ENCODE measurements around the gene CCL17. TPM values are rescaled to one million over a fixed set of nuclear protein-coding genes. Genes with fewer than 3 reads are reported as not detected.

CCL17 gene
- total RNA-seq (2021; fragmentation: NEBNext Ultra II Directional; extraction: Animal tissue kit (Norgen Biotek cat#: 25700)) = not detected
- long read RNA-seq = 0 reads

GRCh38 chr16:57403965-57404817 is at the start of gene CCL17:
Gene CCL17, plus strand, starts transcription at chr16:57404767. Its CDS starts 9,166 bp downstream, at chr16:57413933.
- DNase-seq = no peak

DNA sequence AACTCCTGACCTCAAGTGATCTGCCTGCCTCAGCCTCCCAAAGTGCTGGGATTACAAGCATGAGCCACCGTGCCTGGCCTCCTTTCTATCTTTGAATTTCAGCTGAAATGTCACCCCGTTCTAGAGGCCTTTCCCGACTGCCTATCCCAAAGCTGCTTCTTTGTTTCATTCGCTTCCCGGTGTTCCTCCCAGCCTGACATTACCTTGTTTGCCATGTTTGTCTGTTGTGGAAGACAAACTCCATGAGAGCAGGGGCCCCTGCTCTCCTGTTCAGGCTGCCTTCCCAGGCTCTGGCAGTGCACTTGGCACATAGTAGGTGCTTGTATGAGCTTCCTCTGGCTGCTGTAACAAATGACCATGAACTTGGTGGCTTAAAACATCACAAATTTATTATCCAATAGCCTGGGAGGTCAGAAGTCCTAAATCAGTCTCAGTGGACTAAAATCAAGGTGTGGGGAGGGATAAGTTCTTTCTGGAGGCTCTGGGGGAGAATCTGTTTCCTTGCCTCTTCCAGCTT is 48.6 kb upstream of the CCL17 start:
- Mint-ChIP-seq H3K9me3 (no peaks in the 10 kb centered on the region), H3K27ac (no peak overlapping the region)

More at GRCh38 chr16:57403965-57404817, at the start of gene CCL17:
- H3K9me3 Mint-ChIP-seq = no peaks in the 10 kb centered on the region
- no peaks in the 10 kb centered on the region for H3K4me1 Mint-ChIP-seq (ENCODE audit: low read depth)
- H3K36me3 Mint-ChIP-seq (ENCODE audit: low read depth) = no peaks in the 10 kb centered on the region
- no peak within 1 kb of the TSS for H3K27ac Mint-ChIP-seq
- no peak within 1 kb of the TSS for H3K4me3 Mint-ChIP-seq
- TF ChIP-seq CTCF (IDR thresholded peaks at IDR 0.05) = no peak
- H3K27me3 Mint-ChIP-seq (ENCODE audit: insufficient read depth) = peaks cover 28% of the 10 kb centered on the region

GRCh38 chr16:57356547-57356946 is 48.0 kb upstream of the CCL17 start:
- H3K27ac Mint-ChIP-seq = no peak overlapping the region
- peaks cover 37% of the 10 kb centered on the region for H3K27me3 Mint-ChIP-seq (ENCODE audit: insufficient read depth)
- H3K36me3 Mint-ChIP-seq (ENCODE audit: low read depth) = no peaks in the 10 kb centered on the region
- TF ChIP-seq CTCF (IDR thresholded peaks at IDR 0.05) = no peak
- no peak overlapping the region for H3K4me3 Mint-ChIP-seq
- DNase-seq = no peak
- H3K9me3 Mint-ChIP-seq = no peaks in the 10 kb centered on the region
- no peaks in the 10 kb centered on the region for H3K4me1 Mint-ChIP-seq (ENCODE audit: low read depth)

More for the DNA sequence above, 48.6 kb upstream of the CCL17 start:
- no peak overlapping the region for H3K4me3 Mint-ChIP-seq
- no peak for TF ChIP-seq CTCF (IDR thresholded peaks at IDR 0.05)
- H3K36me3 Mint-ChIP-seq (ENCODE audit: low read depth) = no peaks in the 10 kb centered on the region
- peaks cover 34% of the 10 kb centered on the region for H3K27me3 Mint-ChIP-seq (ENCODE audit: insufficient read depth)
- no peak for DNase-seq
- no peaks in the 10 kb centered on the region for H3K4me1 Mint-ChIP-seq (ENCODE audit: low read depth)

GRCh38 chr16:57357330-57358085 is 47.1 kb upstream of the CCL17 start:
- no peak for TF ChIP-seq CTCF (IDR thresholded peaks at IDR 0.05)
- no peaks in the 10 kb centered on the region for H3K9me3 Mint-ChIP-seq
- H3K4me3 Mint-ChIP-seq = no peak overlapping the region
- H3K4me1 Mint-ChIP-seq (ENCODE audit: low read depth) = no peaks in the 10 kb centered on the region
- no peaks in the 10 kb centered on the region for H3K36me3 Mint-ChIP-seq (ENCODE audit: low read depth)
- H3K27me3 Mint-ChIP-seq (ENCODE audit: insufficient read depth) = peaks cover 42% of the 10 kb centered on the region
- no peak for DNase-seq
- no peak overlapping the region for H3K27ac Mint-ChIP-seq

DNA sequence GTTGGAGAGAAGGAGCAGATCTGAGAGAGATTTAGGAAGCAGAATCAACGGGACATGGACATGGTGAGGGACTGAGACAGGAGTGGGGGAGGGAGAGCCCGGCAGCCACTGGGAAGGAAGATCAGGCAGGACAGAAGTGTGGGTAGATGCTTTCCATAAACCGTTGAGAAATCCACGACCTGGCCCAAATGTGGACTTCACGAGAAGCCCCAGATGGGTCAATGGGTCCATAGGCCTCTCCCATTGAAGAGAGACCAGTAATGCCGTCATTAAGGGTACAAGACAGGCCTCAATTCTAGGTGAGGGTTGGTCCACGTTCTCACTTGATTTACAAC is 46.5 kb upstream of the CCL17 start:
- no peak overlapping the region for H3K4me3 Mint-ChIP-seq

More for the DNA sequence above, 46.5 kb upstream of the CCL17 start:
- no peaks in the 10 kb centered on the region for H3K9me3 Mint-ChIP-seq
- no peaks in the 10 kb centered on the region for H3K4me1 Mint-ChIP-seq (ENCODE audit: low read depth)
- no peak for TF ChIP-seq CTCF (IDR thresholded peaks at IDR 0.05)
- no peak for DNase-seq
- no peaks in the 10 kb centered on the region for H3K36me3 Mint-ChIP-seq (ENCODE audit: low read depth)
- peaks cover 46% of the 10 kb centered on the region for H3K27me3 Mint-ChIP-seq (ENCODE audit: insufficient read depth)
- no peak overlapping the region for H3K27ac Mint-ChIP-seq
